ENCODE results near the gene TMCO4.

DNA sequence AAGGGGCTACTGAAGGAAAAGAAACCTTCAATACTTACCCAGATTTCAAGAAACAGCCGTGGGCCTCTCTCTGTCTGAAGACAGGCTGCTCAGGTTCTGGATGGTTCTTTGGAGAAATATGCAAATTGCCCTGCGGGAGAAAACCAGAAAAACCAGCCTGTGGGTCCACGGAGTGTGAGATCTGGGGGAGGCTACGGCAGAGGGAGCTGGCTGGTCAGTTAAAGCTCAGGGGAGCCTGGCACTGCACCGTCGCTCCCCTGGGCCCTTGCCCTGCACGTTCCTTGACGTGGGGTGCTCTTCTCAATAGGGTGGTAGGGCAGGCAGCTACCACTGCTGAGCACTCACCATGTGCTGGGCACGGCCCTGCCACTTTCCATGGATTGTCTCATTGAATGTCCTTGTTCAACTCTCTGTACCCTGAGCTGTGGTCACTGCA lies 12.7 kb downstream of the TMCO4 start:
- TF ChIP-seq CTCF (IDR thresholded peaks at IDR 0.05) (no peak), POLR2A (IDR thresholded peaks at IDR 0.05) (no peak)
